HG02970 (cell line): ENCODE data around the gene ZNF274.
"Not testable (repeated sequence)": the region's sequence is repeated elsewhere in the genome, so short reads cannot be mapped to it uniquely, and the experiment has no call there.

Source experiments
- ATAC-seq: cut with Tn5 transposase; IDR thresholded peaks from one replicate; pipeline ENCODE4 v1.9.1; 2021; ENCODE audit warnings: mild to moderate bottlenecking, moderate library complexity, moderate number of reproducible peaks; ENCODE audit not compliant: unreplicated experiment, low FRiP score

Gene ZNF274

GRCh38 chr19:58182989-58183816, at the start of gene ZNF274:
ZNF274 (plus strand) TSS chr19:58183061; CDS start chr19:58183966, 905 bp downstream.
- peak; percentile 82 for ATAC-seq

DNA sequence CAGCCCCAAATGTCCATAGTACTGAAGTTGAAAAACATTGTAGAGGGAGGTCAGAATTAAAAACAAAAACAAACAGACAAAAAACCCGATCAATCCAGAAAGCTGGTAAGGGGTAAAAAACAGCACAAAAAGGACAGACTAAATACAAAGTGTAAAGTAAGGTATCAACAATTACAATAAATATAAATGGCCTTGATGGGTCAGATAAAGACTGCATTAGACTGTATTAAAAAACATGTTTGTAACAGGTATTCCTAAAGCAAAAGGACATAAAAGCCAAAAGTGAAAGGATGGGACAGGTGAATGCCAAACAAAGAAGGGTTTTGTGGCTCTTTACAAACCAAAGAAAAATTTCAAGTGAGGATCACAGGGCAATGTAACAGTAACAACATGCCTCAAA, 48.6 kb upstream of the ZNF274 start:
- ATAC-seq: no peak

DNA sequence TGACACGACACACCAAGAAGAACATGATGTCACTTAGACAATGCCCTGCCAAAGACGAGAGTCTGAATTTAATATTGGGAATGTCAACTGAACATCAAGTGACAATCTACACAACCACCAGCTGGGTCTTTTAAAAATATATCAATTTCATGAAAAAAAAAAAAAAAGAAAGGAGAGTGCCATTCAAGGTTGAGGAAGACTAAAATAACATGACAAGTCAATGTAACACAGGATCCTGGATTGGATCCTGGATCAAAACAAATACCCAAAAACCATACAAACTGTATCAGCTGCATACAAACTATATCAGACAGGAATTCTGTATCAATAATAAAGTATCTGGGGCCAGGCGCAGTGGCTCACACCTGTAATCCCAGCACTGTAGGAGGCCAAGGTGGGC, 37.0 kb upstream of the ZNF274 start:
- ATAC-seq: no peak

DNA sequence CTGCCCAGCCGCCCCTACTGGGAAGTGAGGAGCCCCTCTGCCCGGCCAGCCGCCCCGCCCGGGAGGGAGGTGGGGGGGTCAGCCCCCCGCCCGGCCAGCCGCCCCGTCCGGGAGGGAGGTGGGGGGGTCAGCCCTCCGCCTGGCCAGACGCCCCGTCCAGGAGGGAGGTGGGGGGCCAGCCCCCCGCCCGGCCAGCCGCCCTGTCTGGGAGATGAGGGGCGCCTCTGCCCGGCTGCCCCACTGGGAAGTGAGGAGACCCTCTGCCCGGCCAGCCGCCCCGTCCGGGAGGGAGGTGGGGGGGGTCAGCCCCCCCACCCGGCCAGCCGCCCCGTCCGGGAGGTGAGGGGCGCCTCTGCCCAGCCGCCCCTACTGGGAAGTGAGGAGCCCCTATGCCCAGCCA, 35.4 kb upstream of the ZNF274 start:
- ATAC-seq: not testable (repeated sequence)

DNA sequence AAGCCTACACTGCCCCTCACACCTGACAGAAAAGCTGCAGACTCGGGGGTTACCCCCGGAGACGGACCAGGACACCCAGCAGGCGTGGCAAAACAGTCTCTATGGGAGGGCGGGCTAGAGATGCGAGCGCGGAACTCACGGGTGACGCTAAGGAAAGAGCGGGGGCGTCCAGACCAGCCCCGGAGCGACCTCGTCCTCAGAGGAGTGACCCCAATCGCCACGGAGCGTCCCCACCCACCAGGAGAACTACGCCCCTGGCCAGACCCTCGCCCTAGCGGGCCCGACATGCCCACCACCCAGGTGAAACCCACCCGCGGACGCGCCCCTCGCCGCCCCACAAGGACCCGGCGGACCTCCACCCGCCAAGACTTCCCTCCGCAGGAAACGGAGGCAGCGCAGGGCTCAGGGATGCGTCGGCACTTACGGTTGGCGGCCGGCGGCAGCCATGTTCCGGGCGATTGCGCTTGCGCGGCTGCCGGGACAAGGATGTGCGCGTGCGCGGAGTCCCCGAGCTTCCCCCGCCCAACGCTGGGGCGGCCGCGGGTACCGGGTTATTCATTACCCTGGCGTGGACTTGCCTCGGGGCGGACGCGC, 32.4 kb upstream of the ZNF274 start, which contains the start of gene ZNF329:
Gene ZNF329 (minus strand): TSS at position 462 of the 594 bp plus-strand sequence. CDS start 21,286 bp downstream, outside the sequence.
- peak; percentile 70 for ATAC-seq

DNA sequence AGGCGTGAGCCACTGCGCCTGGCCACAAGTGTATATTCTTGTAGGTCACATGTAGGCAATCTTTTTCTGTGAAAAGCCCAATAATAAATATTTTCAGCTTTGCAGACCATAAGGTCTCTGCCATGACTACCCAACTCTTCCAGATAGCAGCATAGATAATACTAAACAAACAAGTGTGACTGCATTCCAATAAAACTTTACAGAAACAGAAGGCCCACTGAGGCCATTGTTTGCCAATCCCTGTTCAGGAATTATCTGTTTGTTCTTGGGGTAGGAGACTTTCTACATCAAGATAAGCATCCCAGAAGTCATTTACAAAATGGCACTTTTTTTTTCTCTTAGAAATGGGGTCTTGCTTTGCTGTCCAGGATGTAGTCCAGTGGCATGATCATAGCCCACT, 29.5 kb upstream of the ZNF274 start:
- no peak for ATAC-seq

DNA sequence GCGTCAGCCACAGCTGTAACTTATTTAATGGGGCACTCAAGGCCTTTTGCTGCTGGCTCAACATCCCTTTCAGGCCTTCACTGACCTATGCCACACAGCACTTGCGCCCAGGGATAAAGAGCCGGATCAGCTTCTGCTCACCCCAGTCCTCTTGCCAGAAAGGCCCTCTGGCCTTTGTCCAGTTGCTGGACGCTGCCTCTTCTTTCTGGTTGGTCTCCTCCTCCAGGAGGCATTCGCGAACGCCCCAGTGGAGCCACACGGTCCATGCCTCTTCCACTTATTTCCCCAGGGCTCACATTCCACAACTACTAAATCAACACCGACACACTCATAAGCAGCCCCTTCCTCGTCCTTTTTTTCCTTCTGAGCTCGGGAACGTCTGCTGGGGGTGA, 28.6 kb upstream of the ZNF274 start:
- no peak for ATAC-seq

DNA sequence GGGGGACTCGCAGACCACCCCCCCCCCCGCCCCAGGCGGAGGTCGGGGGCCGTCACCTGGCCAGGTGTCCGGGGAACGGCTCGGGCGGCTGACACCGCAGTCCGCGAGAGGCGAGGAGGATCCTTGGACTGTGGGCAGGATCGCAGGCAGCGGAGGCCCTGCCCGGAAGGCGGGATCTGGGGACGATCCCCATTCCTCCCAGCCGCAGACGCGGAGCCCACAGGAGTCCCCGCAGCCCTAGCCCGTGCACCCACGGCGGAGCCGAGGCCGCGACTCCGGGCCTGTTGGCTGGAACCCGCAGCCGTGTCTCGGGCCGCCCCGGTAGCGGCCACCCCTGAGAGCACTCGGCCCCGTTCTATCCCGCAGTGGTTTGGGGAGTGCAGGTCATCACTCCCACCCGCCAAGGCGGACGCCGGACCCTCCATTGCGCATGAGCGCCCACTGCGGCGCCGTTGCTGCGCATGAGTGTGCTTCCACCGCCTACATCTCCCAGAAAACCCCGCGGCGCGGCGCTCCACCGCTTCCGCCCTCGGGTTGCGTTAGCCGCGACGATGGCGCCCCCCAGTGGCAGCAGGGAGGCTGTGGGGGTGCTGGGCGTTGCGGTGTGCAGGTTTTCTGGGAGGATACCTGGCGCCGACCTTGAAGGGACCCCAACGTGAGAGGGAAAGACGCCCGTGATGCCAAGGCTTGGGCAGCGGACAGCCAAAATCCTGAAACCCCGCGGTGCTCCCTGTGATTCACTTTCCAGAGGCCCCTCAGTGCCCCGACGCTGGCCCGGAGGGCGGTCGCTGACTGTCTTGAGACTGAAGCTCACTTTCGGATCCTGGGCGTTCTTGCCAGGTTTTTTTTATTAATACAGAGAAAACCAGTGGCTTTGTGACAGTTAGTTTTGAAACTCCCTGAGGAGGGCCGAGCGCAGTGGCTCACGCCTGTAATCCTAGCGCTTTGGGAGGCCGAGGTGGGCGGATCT, 27.9 kb upstream of the ZNF274 start:
- peak; percentile 73 for ATAC-seq

- ATAC-seq: no peak
Observed at GRCh38 chr19:58157045-58157728, 25.7 kb upstream of the ZNF274 start.

- ATAC-seq: no peak
Observed at GRCh38 chr19:58166268-58166667, 16.6 kb upstream of the ZNF274 start.

GRCh38 chr19:58166708-58167280, 16.1 kb upstream of the ZNF274 start:
- ATAC-seq: no peak

- ATAC-seq: no peak
Observed at GRCh38 chr19:58170860-58171259, 12.0 kb upstream of the ZNF274 start.

DNA sequence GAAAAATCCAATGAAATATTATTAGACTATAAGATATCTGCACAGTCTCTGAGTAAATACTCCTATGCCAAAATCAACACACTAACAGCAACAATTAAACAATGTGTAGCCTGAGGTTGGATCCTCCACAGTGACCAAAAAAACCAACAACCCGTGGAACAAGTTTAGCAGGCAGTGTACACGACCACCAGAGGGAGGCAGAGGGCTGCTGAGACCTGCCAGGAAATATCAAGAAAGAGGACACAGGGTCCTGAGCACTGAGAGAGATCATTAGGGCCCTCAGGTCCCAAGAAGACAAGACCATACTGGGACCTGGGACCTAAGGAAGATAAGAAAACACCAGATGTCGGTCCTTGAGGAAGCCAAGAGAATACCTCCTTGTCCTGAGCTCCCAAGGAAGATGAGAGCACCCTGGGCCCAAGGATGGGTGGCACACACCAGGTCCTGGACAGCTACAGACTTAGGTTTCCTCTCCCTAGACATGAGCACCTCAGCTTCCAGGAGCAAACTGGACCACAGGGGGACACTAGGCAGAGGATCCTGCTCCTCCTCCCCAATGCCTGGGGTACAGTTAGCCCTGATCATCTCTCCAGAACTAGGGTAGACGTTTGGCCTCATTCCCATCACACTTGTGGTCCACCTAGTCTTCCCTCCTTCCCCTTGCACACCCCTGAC, 822 bp upstream of the ZNF274 start:
- no peak for ATAC-seq

GRCh38 chr19:58182577-58182988, 278 bp upstream of the ZNF274 start:
- no peak for ATAC-seq

GRCh38 chr19:58183817-58184215, 955 bp downstream of the ZNF274 start:
- ATAC-seq: no peak

GRCh38 chr19:58196901-58197616, 14.2 kb downstream of the ZNF274 start:
- ATAC-seq: no peak

DNA sequence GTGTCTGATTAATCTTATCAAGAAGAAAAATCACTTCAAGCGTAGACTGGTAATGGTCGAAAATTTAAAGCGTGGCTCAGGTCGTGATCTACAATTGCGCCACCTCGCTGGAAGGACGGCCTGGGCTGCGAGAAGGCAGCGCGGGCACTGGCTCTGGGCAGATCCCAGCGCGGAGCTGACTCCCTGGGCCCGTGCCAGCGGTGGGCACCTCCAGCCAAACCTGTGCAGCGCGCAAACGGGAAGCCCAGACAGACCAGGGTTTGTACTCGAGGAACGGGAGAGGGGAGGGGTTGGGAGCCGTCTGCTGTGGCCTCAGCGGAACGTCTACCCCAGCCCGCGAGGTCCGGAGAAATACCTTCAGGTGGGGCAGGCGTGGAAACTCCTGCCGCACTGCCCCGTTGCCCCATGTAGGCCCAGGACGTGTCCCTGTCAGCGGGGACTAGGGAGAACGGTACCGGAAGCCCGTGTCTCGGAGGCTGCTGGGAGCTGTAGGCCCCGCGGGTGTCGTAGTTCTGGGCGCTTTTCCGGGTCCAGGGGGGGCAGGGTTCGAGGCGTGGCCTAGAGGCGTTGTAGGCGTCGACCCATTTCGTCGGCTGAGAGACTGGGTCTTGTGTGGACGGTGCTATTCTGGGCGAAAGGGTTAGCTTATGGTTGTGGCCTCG, 21.1 kb downstream of the ZNF274 start:
- ATAC-seq: no peak

GRCh38 chr19:58204566-58204965, 21.7 kb downstream of the ZNF274 start:
- ATAC-seq: no peak
